PC-3 (cell line): Measurements from ENCODE around the gene PLAAT1. TPM values are rescaled to one million over a fixed set of nuclear protein-coding genes. Genes with fewer than 3 reads are reported as not detected.

Source experiments
- ATAC-seq: fragments of 200-7000 bp; cut with Tn5 transposase; 2 replicates; pipeline ENCODE4 v1.9.1; 2020; ENCODE audit warnings: mild to moderate bottlenecking, moderate library complexity
- BruUV-seq: library from RNA; stranded (reverse); fragments of 400-500 nt; replicated peaks from 2 replicates; lab custom pipeline; 2021; lab: Mats Ljungman, UMichigan
- CTCF ChIA-PET: fragments of 300-600 bp; sonication (Branson Sonifier 250); formaldehyde crosslinking; loops from one replicate; lab custom pipeline; 2022; ENCODE audit warnings: antibody characterized with exemption; lab: Charles Lee
- POLR2A ChIA-PET: fragments of 300-600 bp; sonication (Branson Sonifier 250); formaldehyde crosslinking; loops from one replicate; lab custom pipeline; 2022; ENCODE audit warnings: antibody characterized with exemption; ENCODE audit not compliant: unreplicated experiment; lab: Charles Lee
- DNase-seq: peaks from one replicate; pipeline ENCODE4 v3.0.0-alpha.2; 2015
- H2AFZ ChIP-seq: fragments of 300-600 bp; sonication (generic); 2 replicates; pipeline ENCODE4 v1.6.0; 2016; ENCODE audit warnings: antibody characterized with exemption, low read length
- H3F3A ChIP-seq: fragments of 300-600 bp; sonication (generic); one replicate; pipeline ENCODE4 v1.6.0; 2017; ENCODE audit warnings: antibody characterized with exemption, low read length, control low read depth, mild to moderate bottlenecking; ENCODE audit not compliant: unreplicated experiment
- H3K27ac ChIP-seq: fragments of 300-600 bp; sonication (generic); 2 replicates; pipeline ENCODE4 v1.5.1; 2016; ENCODE audit warnings: mild to moderate bottlenecking, low read length
- H3K27me3 ChIP-seq: fragments of 300-600 bp; sonication (generic); 2 replicates; pipeline ENCODE4 v1.6.1; 2016; ENCODE audit warnings: low read length, mixed read lengths
- H3K36me3 ChIP-seq: fragments of 300-600 bp; sonication (generic); 2 replicates; pipeline ENCODE4 v1.6.1; 2016; ENCODE audit warnings: low read depth, mixed run types, low read length, mixed read lengths
- H3K4me1 ChIP-seq: fragments of 300-600 bp; sonication (generic); 2 replicates; pipeline ENCODE4 v1.5.1; 2016; ENCODE audit warnings: low read length; ENCODE audit not compliant: insufficient read depth
- H3K4me2 ChIP-seq: fragments of 300-600 bp; sonication (generic); 2 replicates; pipeline ENCODE4 v1.6.0; 2016; ENCODE audit warnings: low read length
- H3K4me3 ChIP-seq: fragments of 300-600 bp; sonication (generic); 2 replicates; pipeline ENCODE4 v1.5.1; 2016; ENCODE audit warnings: mild to moderate bottlenecking, low read length, mixed read lengths
- H3K79me2 ChIP-seq: fragments of 300-600 bp; sonication (generic); 2 replicates; pipeline ENCODE4 v1.6.1; 2017; ENCODE audit warnings: low read length, mixed read lengths
- H3K9ac ChIP-seq: fragments of 300-600 bp; sonication (generic); 2 replicates; pipeline ENCODE4 v1.6.0; 2016; ENCODE audit warnings: mild to moderate bottlenecking, low read length
- H3K9me2 ChIP-seq: fragments of 300-600 bp; sonication (generic); replicated peaks from 2 replicates; pipeline ENCODE4 v1.6.1; 2016; ENCODE audit warnings: mixed run types, low read length, mixed read lengths
- H3K9me3 ChIP-seq: fragments of 300-600 bp; sonication (generic); 2 replicates; pipeline ENCODE4 v1.6.1; 2016; ENCODE audit warnings: low read length, mixed read lengths
- H4K20me1 ChIP-seq: fragments of 300-600 bp; sonication (generic); 2 replicates; pipeline ENCODE4 v1.6.1; 2016; ENCODE audit warnings: low read length, mixed read lengths
- CTCF ChIP-seq: fragments of 300-600 bp; sonication (generic); conservative IDR thresholded peaks from 2 replicates; pipeline ENCODE4 v1.5.1; 2017; ENCODE audit warnings: antibody characterized with exemption, low read depth, mild to moderate bottlenecking, low read length
- EZH2 ChIP-seq: fragments of 300-600 bp; sonication (generic); IDR thresholded peaks from one replicate; pipeline ENCODE4 v1.6.1; 2017; ENCODE audit warnings: antibody characterized with exemption, mild to moderate bottlenecking, low read length; ENCODE audit not compliant: unreplicated experiment
- EZH2phosphoT487 ChIP-seq: fragments of 300-600 bp; sonication (generic); IDR thresholded peaks from 2 replicates; pipeline ENCODE4 v1.6.1; 2018; ENCODE audit warnings: mild to moderate bottlenecking, antibody characterized with exemption, low read length, borderline replicate concordance
- intact Hi-C: fragments of 100-400 bp; cut with micrococcal nuclease; formaldehyde crosslinking; loops from 2 replicates; pipeline ENCODE4 v1.9.0; 2023
- total RNA-seq: library from RNA; depleted of rRNA; stranded (reverse); fragments of >200 nt; gene quantifications from 2 replicates; pipeline ENCODE4 v1.2.3, GENCODE V29; 2014

PLAAT1 gene
- total RNA-seq, 1 experiment from 2014 or later = not detected

DNA sequence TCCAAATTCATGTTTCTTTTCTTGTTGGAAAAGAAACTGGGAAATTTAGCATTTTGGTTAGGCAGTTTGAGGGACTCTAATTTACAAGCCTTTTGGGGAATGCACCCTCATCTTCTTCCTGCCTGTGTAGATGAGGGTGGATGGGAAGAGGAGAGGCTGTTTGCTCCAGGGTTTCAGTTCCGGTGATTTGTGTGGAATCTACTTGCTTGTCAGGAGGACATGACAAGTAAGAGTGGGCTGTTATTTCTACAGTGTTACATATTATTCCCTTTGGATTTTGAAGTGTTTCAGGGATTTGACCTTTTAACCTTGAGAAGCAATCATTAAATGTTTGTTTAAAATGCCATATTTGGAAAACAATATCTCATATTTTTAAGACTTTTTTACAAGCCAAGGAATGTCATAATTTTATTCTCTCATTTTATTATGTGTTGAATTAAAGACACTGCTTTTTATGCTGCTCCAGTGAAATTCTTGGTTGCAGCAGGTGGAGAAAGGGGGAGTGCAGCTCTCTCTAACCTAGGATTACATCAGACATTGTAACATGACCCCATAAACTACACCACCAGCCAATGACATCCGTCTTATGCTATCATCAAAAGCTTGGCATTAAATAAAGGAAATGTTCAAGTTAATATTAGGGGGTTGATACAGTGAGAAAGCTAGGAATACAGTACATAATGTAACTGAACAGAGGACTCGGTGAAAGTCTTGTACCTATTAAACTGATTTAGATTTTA lies 30.2 kb downstream of the PLAAT1 start:
- no peak overlapping the region for H3K4me2 ChIP-seq
- H4K20me1 ChIP-seq = no peaks in the 10 kb centered on the region
- TF ChIP-seq EZH2 (no peak), CTCF (no peak)
- BruUV-seq = no TSS peak
- DNase-seq (no peak), ATAC-seq (no peak)
- no peaks in the 10 kb centered on the region for H3F3A ChIP-seq
- H3K9ac ChIP-seq = no peak overlapping the region
- H3K79me2 ChIP-seq = no peaks in the 10 kb centered on the region
- ChIA-PET CTCF (no interaction called here), POLR2A (no interaction called here)
- no peak overlapping the region for H3K27ac ChIP-seq
- H3K36me3 ChIP-seq = no peaks in the 10 kb centered on the region
- peaks cover 31% of the 10 kb centered on the region for H3K27me3 ChIP-seq
- no peak overlapping the region for H2AFZ ChIP-seq
- H3K4me1 ChIP-seq = no peaks in the 10 kb centered on the region
- intact Hi-C loops = no loop called here
- no peaks in the 10 kb centered on the region for H3K9me2 ChIP-seq
- no peaks in the 10 kb centered on the region for H3K9me3 ChIP-seq
- no peak overlapping the region for H3K4me3 ChIP-seq

DNA sequence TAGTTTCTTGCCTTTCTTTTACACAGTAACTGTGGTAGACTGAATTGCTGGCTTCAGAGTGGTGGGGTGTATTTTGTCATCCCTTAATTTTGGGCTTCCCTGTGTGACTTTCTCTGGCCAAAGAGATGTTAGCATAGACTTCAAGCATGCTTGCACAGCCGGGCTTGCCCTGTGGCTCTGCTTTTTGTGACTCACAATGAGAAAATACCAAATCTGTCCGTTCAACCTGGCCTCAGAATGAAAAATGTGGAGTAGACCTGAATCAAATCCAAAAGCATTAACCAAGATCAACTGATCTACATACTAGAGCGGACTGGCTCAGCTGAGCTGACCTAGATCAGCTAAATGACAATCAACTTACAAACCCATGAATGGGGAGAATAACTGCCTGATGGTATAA lies 51.4 kb downstream of the PLAAT1 start:
- H3K4me1 ChIP-seq = no peaks in the 10 kb centered on the region
- no peak overlapping the region for H3K4me2 ChIP-seq
- DNase-seq (no peak), ATAC-seq (no peak)
- CTCF ChIA-PET = no interaction called here
- H3K9me2 ChIP-seq = no peaks in the 10 kb centered on the region
- H3F3A ChIP-seq = no peaks in the 10 kb centered on the region
- H3K27me3 ChIP-seq = no peaks in the 10 kb centered on the region
- H3K79me2 ChIP-seq = no peaks in the 10 kb centered on the region
- no peak overlapping the region for H3K4me3 ChIP-seq
- no peaks in the 10 kb centered on the region for H4K20me1 ChIP-seq
- no TSS peak for BruUV-seq
- no peak overlapping the region for H2AFZ ChIP-seq
- POLR2A ChIA-PET = no interaction called here
- no peak overlapping the region for H3K27ac ChIP-seq
- H3K36me3 ChIP-seq = no peaks in the 10 kb centered on the region
- no peaks in the 10 kb centered on the region for H3K9me3 ChIP-seq
- H3K9ac ChIP-seq = no peak overlapping the region
- intact Hi-C loops = no loop called here
- TF ChIP-seq CTCF = no peak
- TF ChIP-seq EZH2phosphoT487 = no peak
- TF ChIP-seq EZH2 = no peak

DNA sequence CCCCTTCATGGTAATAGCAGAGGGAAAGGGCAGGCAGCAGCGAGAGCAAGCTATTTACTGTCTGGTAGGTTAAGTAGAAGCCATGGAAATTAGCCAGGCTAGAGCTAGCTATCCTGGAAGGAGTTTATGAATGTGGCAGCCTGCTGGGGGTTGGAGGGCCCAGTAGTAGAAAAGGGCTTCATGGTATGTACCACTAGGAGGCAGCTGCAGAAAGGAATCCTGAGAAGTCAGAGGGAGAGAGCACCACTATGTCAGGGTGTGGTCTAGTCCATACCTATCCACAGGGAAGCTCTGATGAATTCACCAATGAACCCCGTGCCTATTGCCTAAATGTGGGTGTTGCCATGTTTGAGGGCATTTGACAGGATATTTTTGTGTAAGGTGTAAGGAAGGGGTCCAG lies 55.0 kb downstream of the PLAAT1 start:
- H3K27ac ChIP-seq = no peak overlapping the region
- POLR2A ChIA-PET = no interaction called here
- H3K36me3 ChIP-seq = no peaks in the 10 kb centered on the region
- no peaks in the 10 kb centered on the region for H3K9me3 ChIP-seq
- no peak overlapping the region for H3K9ac ChIP-seq
- no peaks in the 10 kb centered on the region for H3K9me2 ChIP-seq
- H4K20me1 ChIP-seq = no peaks in the 10 kb centered on the region
- no peak for ATAC-seq
- no peak overlapping the region for H3K4me2 ChIP-seq
- H3K79me2 ChIP-seq = no peaks in the 10 kb centered on the region
- intact Hi-C loops = no loop called here
- CTCF ChIA-PET = no interaction called here
- H3K27me3 ChIP-seq = peaks cover 20% of the 10 kb centered on the region
- no peak for DNase-seq
- H2AFZ ChIP-seq = no peak overlapping the region
- no peak for TF ChIP-seq CTCF
- TF ChIP-seq EZH2phosphoT487 = no peak
- no peak for TF ChIP-seq EZH2
- no peak overlapping the region for H3K4me3 ChIP-seq
- BruUV-seq = no TSS peak
- no peaks in the 10 kb centered on the region for H3K4me1 ChIP-seq
- H3F3A ChIP-seq = no peaks in the 10 kb centered on the region
